Body of pancreas (tissue), 4 donors: Measurements from ENCODE around the gene RASL10A.

Experiments
- CTCF ChIP-seq, 7 experiments: fragments of 450-650 bp in 4 of 7; fragments of 200-600 bp in 3 of 7; sonication (generic) in 3 of 7; IDR thresholded peaks; one replicate each; pipeline ENCODE4 v1.5.1; 2016 to 2019; ENCODE audit warnings: antibody characterized with exemption in 7 of 7
- POLR2A ChIP-seq, 3 donors: fragments of 450-650 bp; IDR thresholded peaks; one replicate each; pipeline ENCODE4 v1.6.1; 2016; ENCODE audit warnings: antibody characterized with exemption in 3 of 3, mild to moderate bottlenecking in 2 of 3

GRCh38 chr22:29325356-29325755 is 9.9 kb upstream of the RASL10A start:
- no peak for TF ChIP-seq CTCF (IDR thresholded peaks at IDR 0.05)
- TF ChIP-seq POLR2A (IDR thresholded peaks at IDR 0.05), result no peak
